Calu3 (cell line): Measurements from ENCODE around the gene TBC1D1. TPM values are rescaled to one million over a fixed set of nuclear protein-coding genes. Genes with fewer than 3 reads are reported as not detected.
"Not testable (repeated sequence)": the region's sequence is repeated elsewhere in the genome, so short reads cannot be mapped to it uniquely, and the experiment has no call there.

ENCODE experiments used
- BruUV-seq: library from RNA; stranded (reverse); fragments of 400-500 nt; replicated peaks from 2 replicates; lab custom pipeline; 2021; lab: Mats Ljungman, UMichigan
- CTCF ChIA-PET: fragments of 300-600 bp; sonication (Branson Sonifier 250); formaldehyde crosslinking; loops from one replicate; lab custom pipeline; 2022; ENCODE audit warnings: antibody characterized with exemption; lab: Charles Lee
- DNase-seq: peaks from one replicate; pipeline ENCODE4 v3.0.0; 2022
- H3K27ac Mint-ChIP-seq: one replicate; pipeline ENCODE4 v1.8.0; 2022; ENCODE audit warnings: mixed read lengths; ENCODE audit not compliant: unreplicated experiment
- H3K27me3 Mint-ChIP-seq: one replicate; pipeline ENCODE4 v1.8.0; 2022; ENCODE audit warnings: mixed read lengths; ENCODE audit not compliant: unreplicated experiment
- H3K36me3 Mint-ChIP-seq: one replicate; pipeline ENCODE4 v1.8.0; 2022; ENCODE audit warnings: mild to moderate bottlenecking, moderate library complexity, mixed read lengths; ENCODE audit not compliant: insufficient read depth, unreplicated experiment
- H3K4me1 Mint-ChIP-seq: one replicate; pipeline ENCODE4 v1.8.0; 2022; ENCODE audit warnings: mild to moderate bottlenecking, low read depth, mixed read lengths; ENCODE audit not compliant: unreplicated experiment
- H3K4me3 Mint-ChIP-seq: one replicate; pipeline ENCODE4 v1.8.0; 2022; ENCODE audit warnings: mild to moderate bottlenecking, low read depth, moderate library complexity, mixed read lengths; ENCODE audit not compliant: unreplicated experiment
- H3K9me3 Mint-ChIP-seq: one replicate; pipeline ENCODE4 v1.8.0; 2022; ENCODE audit warnings: low read depth, mixed read lengths; ENCODE audit not compliant: unreplicated experiment
- intact Hi-C: fragments of 100-400 bp; cut with micrococcal nuclease; formaldehyde crosslinking; loops from one replicate; pipeline ENCODE4 v1.10.0; 2022; ENCODE audit not compliant: unreplicated experiment
- total RNA-seq: library from RNA; stranded (reverse); gene quantifications from 2 replicates; pipeline ENCODE4 v1.2.3, GENCODE V29; 2022
- TF ChIP-seq, protein P1 (sequence below): fragments of 200-600 bp; IDR thresholded peaks from one replicate; pipeline ENCODE4 v1.8.0; 2022; ENCODE audit warnings: antibody characterized with exemption; ENCODE audit not compliant: unreplicated experiment

Gene TBC1D1
- total RNA-seq, 1 experiment from 2014 or later = 39.8 TPM

DNA sequence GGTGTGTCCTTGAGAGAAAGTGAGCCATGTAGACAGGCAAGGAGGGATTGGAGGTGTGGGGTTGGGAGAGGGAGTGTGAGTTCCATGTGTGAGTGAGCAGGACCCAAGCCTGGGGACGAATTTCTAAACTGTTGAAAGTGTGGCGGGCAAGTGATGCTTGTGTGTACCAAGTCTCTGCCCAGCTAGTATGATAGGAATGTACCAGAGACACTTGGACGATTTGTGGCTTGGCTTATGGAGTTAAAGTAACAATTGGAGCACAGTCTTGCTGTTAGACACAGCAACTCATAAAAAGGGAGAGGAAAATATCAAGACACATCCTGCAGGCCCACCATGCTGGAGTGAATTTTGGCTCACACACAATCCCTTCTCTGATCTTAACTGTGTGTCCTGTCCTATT lies 77.9 kb downstream of the TBC1D1 start:
- no peak for DNase-seq
- BruUV-seq = no TSS peak
- H3K4me1 Mint-ChIP-seq = peaks cover 7% of the 10 kb centered on the region
- H3K4me3 Mint-ChIP-seq = no peak overlapping the region
- H3K36me3 Mint-ChIP-seq = no peaks in the 10 kb centered on the region
- CTCF ChIA-PET = no interaction called here
- H3K9me3 Mint-ChIP-seq = peaks cover 3% of the 10 kb centered on the region
- no peaks in the 10 kb centered on the region for H3K27me3 Mint-ChIP-seq
- TF ChIP-seq, protein P1, sequence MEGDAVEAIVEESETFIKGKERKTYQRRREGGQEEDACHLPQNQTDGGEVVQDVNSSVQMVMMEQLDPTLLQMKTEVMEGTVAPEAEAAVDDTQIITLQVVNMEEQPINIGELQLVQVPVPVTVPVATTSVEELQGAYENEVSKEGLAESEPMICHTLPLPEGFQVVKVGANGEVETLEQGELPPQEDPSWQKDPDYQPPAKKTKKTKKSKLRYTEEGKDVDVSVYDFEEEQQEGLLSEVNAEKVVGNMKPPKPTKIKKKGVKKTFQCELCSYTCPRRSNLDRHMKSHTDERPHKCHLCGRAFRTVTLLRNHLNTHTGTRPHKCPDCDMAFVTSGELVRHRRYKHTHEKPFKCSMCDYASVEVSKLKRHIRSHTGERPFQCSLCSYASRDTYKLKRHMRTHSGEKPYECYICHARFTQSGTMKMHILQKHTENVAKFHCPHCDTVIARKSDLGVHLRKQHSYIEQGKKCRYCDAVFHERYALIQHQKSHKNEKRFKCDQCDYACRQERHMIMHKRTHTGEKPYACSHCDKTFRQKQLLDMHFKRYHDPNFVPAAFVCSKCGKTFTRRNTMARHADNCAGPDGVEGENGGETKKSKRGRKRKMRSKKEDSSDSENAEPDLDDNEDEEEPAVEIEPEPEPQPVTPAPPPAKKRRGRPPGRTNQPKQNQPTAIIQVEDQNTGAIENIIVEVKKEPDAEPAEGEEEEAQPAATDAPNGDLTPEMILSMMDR = no peak
- H3K27ac Mint-ChIP-seq = no peak overlapping the region
- intact Hi-C loops = no loop called here

DNA sequence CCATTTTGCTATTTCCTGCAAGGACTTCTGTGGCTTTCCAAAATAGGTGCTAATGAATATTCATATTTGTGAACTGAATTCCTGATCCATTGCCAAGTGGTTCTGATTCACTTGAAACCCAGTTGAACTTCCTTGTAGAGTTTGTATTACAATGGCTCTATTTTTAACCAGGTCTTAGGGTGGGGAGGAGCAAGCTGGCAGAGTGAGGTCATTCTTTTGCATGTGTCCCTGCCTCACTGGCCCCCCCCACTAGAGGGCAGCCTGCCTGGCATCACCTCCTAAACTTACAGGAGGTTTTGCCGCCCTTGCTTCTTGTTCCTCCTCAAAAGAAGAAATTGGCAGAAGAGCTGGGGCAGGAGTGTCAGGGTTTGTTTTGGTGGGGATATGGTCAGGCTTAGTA lies 79.8 kb downstream of the TBC1D1 start:
- peak; percentile 65 for DNase-seq
- CTCF ChIA-PET = no interaction called here
- Mint-ChIP-seq H3K27ac (no peak overlapping the region), H3K27me3 (no peaks in the 10 kb centered on the region), H3K36me3 (no peaks in the 10 kb centered on the region), H3K4me1 (peaks cover 7% of the 10 kb centered on the region), H3K9me3 (peaks cover 3% of the 10 kb centered on the region), H3K4me3 (no peak overlapping the region)
- TF ChIP-seq, protein P1 = peak; percentile 39
- no TSS peak for BruUV-seq
- intact Hi-C loops = no loop called here

DNA sequence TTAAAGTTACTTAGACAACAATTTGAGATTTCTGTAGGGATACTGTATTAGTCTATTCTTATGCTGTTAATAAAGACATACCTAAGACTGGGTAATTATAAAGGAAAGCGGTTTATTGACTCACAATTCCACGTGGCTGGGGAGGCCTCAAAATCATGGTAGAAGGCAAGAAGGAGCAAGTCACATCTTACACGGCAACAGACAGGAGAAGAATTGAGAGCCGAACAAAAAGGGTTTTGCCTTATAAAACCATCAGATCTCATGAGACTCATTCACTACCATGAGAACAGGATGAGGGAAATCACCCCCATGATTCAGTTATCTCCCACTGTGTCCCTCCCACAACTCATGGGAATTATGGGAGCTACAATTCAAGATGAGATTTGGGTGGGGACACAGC lies 80.3 kb downstream of the TBC1D1 start:
- H3K4me1 Mint-ChIP-seq = peaks cover 7% of the 10 kb centered on the region
- H3K4me3 Mint-ChIP-seq = no peak overlapping the region
- intact Hi-C loops = no loop called here
- no peaks in the 10 kb centered on the region for H3K27me3 Mint-ChIP-seq
- no peak overlapping the region for H3K27ac Mint-ChIP-seq
- no peak for DNase-seq
- BruUV-seq = no TSS peak
- CTCF ChIA-PET = no interaction called here
- TF ChIP-seq, protein P1 = no peak
- no peaks in the 10 kb centered on the region for H3K36me3 Mint-ChIP-seq
- H3K9me3 Mint-ChIP-seq = peaks cover 3% of the 10 kb centered on the region

DNA sequence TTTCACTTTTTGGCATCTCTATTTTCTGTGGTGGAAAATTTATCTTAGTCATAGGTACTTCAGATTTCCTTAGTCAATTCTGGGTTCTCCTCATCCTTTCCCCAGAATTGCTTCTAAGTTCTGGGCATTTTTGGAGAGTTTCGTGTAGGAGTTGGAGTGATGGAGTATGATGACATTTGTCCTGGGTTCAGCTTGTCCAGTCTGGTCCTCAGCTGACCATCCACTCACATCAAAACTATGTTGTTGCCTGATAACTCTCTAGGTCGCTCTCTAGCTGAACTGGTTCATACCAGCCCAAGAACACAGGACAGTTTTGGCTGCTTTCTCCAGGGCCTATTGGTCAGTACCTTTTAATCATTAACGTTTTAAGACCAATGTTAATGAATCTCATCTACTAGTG lies 82.6 kb downstream of the TBC1D1 start:
- Mint-ChIP-seq H3K27ac (no peak overlapping the region), H3K9me3 (peaks cover 3% of the 10 kb centered on the region), H3K27me3 (no peaks in the 10 kb centered on the region), H3K4me3 (no peak overlapping the region), H3K36me3 (peaks cover 6% of the 10 kb centered on the region), H3K4me1 (peaks cover 7% of the 10 kb centered on the region)
- no TSS peak for BruUV-seq
- intact Hi-C loops = no loop called here
- CTCF ChIA-PET = interaction anchor here (0.7 kb wide), 1 partner anchor 412 kb away, joined by 3 read pairs; no protein-coding TSS in a partner anchor
- no peak for DNase-seq
- TF ChIP-seq, protein P1 = no peak

DNA sequence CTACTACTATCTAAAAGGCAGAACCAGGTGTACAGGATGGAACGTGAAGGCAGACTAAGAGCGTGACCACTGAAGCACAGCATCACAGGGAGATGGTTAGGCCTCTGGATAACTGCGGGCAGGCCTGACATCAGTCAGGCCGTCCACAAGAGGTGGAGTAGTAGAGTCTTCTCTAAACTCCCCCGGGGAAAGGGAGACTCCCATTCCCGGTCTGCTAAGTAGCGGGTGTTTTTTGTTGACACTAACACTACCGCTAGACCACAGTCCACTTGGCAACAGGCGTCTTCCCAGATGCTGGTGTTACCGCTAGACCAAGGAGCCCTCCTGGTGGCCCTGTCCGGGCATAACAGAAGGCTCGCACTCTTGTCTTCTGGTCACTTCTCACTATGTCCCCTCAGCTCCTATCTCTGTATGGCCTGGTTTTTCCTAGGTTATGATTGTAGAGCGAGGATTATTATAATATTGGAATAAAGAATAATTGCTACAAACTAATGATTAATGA lies 84.5 kb downstream of the TBC1D1 start:
- H3K4me1 Mint-ChIP-seq, H3K27me3 Mint-ChIP-seq, H3K4me3 Mint-ChIP-seq, DNase-seq, intact Hi-C loops, H3K36me3 Mint-ChIP-seq, CTCF ChIA-PET, H3K27ac Mint-ChIP-seq, H3K9me3 Mint-ChIP-seq, BruUV-seq: not testable (repeated sequence)
